CD4-positive, alpha-beta memory T cell (primary cell): ENCODE data around the gene EGLN1. TPM values are rescaled to one million over a fixed set of nuclear protein-coding genes. Genes with fewer than 3 reads are reported as not detected.
"Not testable (repeated sequence)": the region's sequence is repeated elsewhere in the genome, so short reads cannot be mapped to it uniquely, and the experiment has no call there.

ENCODE experiments used
- CTCF ChIA-PET: fragments of 350-600 bp; sonication (Branson Sonifier 250); formaldehyde crosslinking; loops from one replicate; lab custom pipeline; 2021; ENCODE audit warnings: inconsistent platforms; ENCODE audit not compliant: partially characterized antibody; lab: Charles Lee
- POLR2A ChIA-PET: fragments of 350-600 bp; sonication (Branson Sonifier 250); formaldehyde crosslinking; loops from one replicate; lab custom pipeline; 2021; ENCODE audit not compliant: partially characterized antibody; lab: Charles Lee
- DNase-seq, 5 donors: peaks; one replicate each; pipeline versions ENCODE4 v3.0.0 to v3.0.0-alpha.2; 2020 to 2022; ENCODE audit warnings: mixed read lengths in 1 of 5
- H3K27ac ChIP-seq: one replicate; pipeline ENCODE4 v1.7.0; 2013; ENCODE audit warnings: low read depth, low read length
- H3K27me3 ChIP-seq: 2 replicates; pipeline ENCODE4 v1.7.0; 2013; ENCODE audit warnings: mild to moderate bottlenecking, low read length, moderate library complexity; ENCODE audit not compliant: insufficient read depth
- H3K36me3 ChIP-seq: 2 replicates; pipeline ENCODE4 v1.7.0; 2013; ENCODE audit warnings: mild to moderate bottlenecking, low read length, moderate library complexity; ENCODE audit not compliant: insufficient read depth
- H3K4me1 ChIP-seq: 2 replicates; pipeline ENCODE4 v1.7.0; 2013; ENCODE audit warnings: mild to moderate bottlenecking, low read length, moderate library complexity; ENCODE audit not compliant: insufficient read depth
- H3K4me3 ChIP-seq, 2 donors: one replicate each; pipeline ENCODE4 v1.7.0; 2013; ENCODE audit warnings: low read length in 2 of 2, mild to moderate bottlenecking in 1 of 2
- H3K9me3 ChIP-seq, 2 donors: one replicate each; pipeline ENCODE4 v1.7.0; 2013; ENCODE audit warnings: low read length in 2 of 2, control low read depth in 1 of 2; ENCODE audit not compliant: control insufficient read depth in 1 of 2
- H3K27ac Mint-ChIP-seq, 7 donors: one replicate each; pipeline ENCODE4 v1.8.0; 2020 to 2021; ENCODE audit warnings: mixed read lengths in 7 of 7, mild to moderate bottlenecking in 6 of 7, inconsistent platforms in 3 of 7, moderate library complexity in 3 of 7
- H3K27me3 Mint-ChIP-seq, 2 donors: one replicate each; pipeline ENCODE4 v1.8.0; 2020 to 2021; ENCODE audit warnings: mixed read lengths in 2 of 2
- H3K36me3 Mint-ChIP-seq, 2 donors: one replicate each; pipeline ENCODE4 v1.8.0; 2020 to 2021; ENCODE audit warnings: mixed read lengths in 2 of 2, inconsistent platforms in 1 of 2, mild to moderate bottlenecking in 1 of 2
- H3K4me1 Mint-ChIP-seq, 4 donors: one replicate each; pipeline ENCODE4 v1.8.0; 2020 to 2021; ENCODE audit warnings: mixed read lengths in 4 of 4, mild to moderate bottlenecking in 1 of 4
- H3K4me3 Mint-ChIP-seq, 8 donors: one replicate each; pipeline ENCODE4 v1.8.0; 2020 to 2021; ENCODE audit warnings: mixed read lengths in 8 of 8, mild to moderate bottlenecking in 7 of 8, moderate library complexity in 6 of 8, inconsistent platforms in 3 of 8
- H3K9me3 Mint-ChIP-seq, 8 donors: one replicate each; pipeline ENCODE4 v1.8.0; 2020 to 2021; ENCODE audit warnings: mixed read lengths in 8 of 8, mild to moderate bottlenecking in 5 of 8, inconsistent platforms in 3 of 8, moderate library complexity in 1 of 8
- intact Hi-C: fragments of 100-400 bp; cut with micrococcal nuclease; formaldehyde crosslinking; loops from one replicate; pipeline ENCODE4 v1.15.1; 2023
- polyA plus RNA-seq, 2 donors: library from polyadenylated mRNA; unstranded; fragments of 300-500 nt; fragmentation: Illumina TruSeq; gene quantifications; one replicate each; pipeline ENCODE4 v1.2.3, GENCODE V29; 2021
- total RNA-seq, 2 experiments: library from RNA; stranded (reverse); gene quantifications; one replicate each; pipeline ENCODE4 v1.2.3, GENCODE V29; 2021

The EGLN1 gene
- total and polyA plus RNA-seq, 4 experiments from 2014 or later, result 23.5 to 32.1 (median 27.7) TPM

- Mint-ChIP-seq H3K4me3 (no peak overlapping the region), H3K36me3 (no peaks in the 10 kb centered on the region), H3K4me1 (no peaks in the 10 kb centered on the region), H3K9me3 (peaks cover 0 to 2% (median 0%) of the 10 kb centered on the region in 8 donors), H3K27ac (no peak overlapping the region), H3K27me3 (peaks cover 19 to 21% of the 10 kb centered on the region in 2 donors)
- Histone ChIP-seq H3K27me3 (no peaks in the 10 kb centered on the region), H3K36me3 (no peaks in the 10 kb centered on the region), H3K9me3 (no peaks in the 10 kb centered on the region), H3K27ac (no peak overlapping the region), H3K4me1 (no peaks in the 10 kb centered on the region), H3K4me3 (no peak overlapping the region)
- ChIA-PET POLR2A (no interaction called here), CTCF (no interaction called here)
- intact Hi-C loops, result no loop called here
- DNase-seq, result no peak
These were observed 10.9 kb upstream of the EGLN1 start for GRCh38 chr1:231432996-231433395.

- H3K27me3 Mint-ChIP-seq, result peaks cover 19% of the 10 kb centered on the region in 2 donors
- Histone ChIP-seq H3K27ac (no peak overlapping the region), H3K27me3 (no peaks in the 10 kb centered on the region), H3K36me3 (no peaks in the 10 kb centered on the region), H3K4me3 (no peak overlapping the region), H3K4me1 (no peaks in the 10 kb centered on the region), H3K9me3 (no peaks in the 10 kb centered on the region)
- H3K9me3 Mint-ChIP-seq, result peaks cover 0 to 2% (median 0%) of the 10 kb centered on the region in 8 donors
- no peaks in the 10 kb centered on the region for H3K4me1 Mint-ChIP-seq
- no peaks in the 10 kb centered on the region for H3K36me3 Mint-ChIP-seq
- no peak for DNase-seq
- ChIA-PET CTCF (no interaction called here), POLR2A (no interaction called here)
- intact Hi-C loops, result no loop called here
- no peak overlapping the region for H3K4me3 Mint-ChIP-seq
- no peak overlapping the region for H3K27ac Mint-ChIP-seq
These were observed 9.8 kb upstream of the EGLN1 start for GRCh38 chr1:231431665-231432415.

GRCh38 chr1:231430678-231431352, 8.7 kb upstream of the EGLN1 start:
- H3K36me3 Mint-ChIP-seq, CTCF ChIA-PET, H3K4me3 ChIP-seq, H3K27ac Mint-ChIP-seq, H3K4me1 ChIP-seq, intact Hi-C loops, H3K4me3 Mint-ChIP-seq, H3K36me3 ChIP-seq, POLR2A ChIA-PET, H3K9me3 Mint-ChIP-seq, H3K9me3 ChIP-seq, H3K27me3 ChIP-seq, H3K27ac ChIP-seq, DNase-seq, H3K4me1 Mint-ChIP-seq: not testable (repeated sequence)
- H3K27me3 Mint-ChIP-seq, result peaks cover 14 to 16% of the 10 kb centered on the region in 2 donors

GRCh38 chr1:231428377-231428776, 6.3 kb upstream of the EGLN1 start:
- ChIA-PET CTCF (no interaction called here), POLR2A (no interaction called here)
- H3K27me3 ChIP-seq, result no peaks in the 10 kb centered on the region
- Mint-ChIP-seq H3K4me1 (no peaks in the 10 kb centered on the region), H3K27ac (no peak overlapping the region), H3K36me3 (no peaks in the 10 kb centered on the region), H3K4me3 (no peak overlapping the region), H3K9me3 (peaks cover 0 to 2% (median 0%) of the 10 kb centered on the region in 8 donors), H3K27me3 (peaks cover 10 to 12% of the 10 kb centered on the region in 2 donors)
- no peaks in the 10 kb centered on the region for H3K9me3 ChIP-seq
- no peak overlapping the region for H3K4me3 ChIP-seq
- DNase-seq, result no peak
- H3K4me1 ChIP-seq, result peaks cover under 1% of the 10 kb centered on the region
- H3K27ac ChIP-seq, result no peak overlapping the region
- intact Hi-C loops, result no loop called here
- H3K36me3 ChIP-seq, result no peaks in the 10 kb centered on the region

- H3K27me3 ChIP-seq, result no peaks in the 10 kb centered on the region
- H3K4me1 Mint-ChIP-seq, result peaks cover 3 to 19% (median 9%) of the 10 kb centered on the region in 4 donors
- no peaks in the 10 kb centered on the region for H3K9me3 ChIP-seq
- no peak overlapping the region for H3K27ac ChIP-seq
- H3K36me3 Mint-ChIP-seq, result peaks cover 0 to 9% of the 10 kb centered on the region in 2 donors
- POLR2A ChIA-PET, result interaction anchor here (1.4 kb wide), 1 partner anchor 103 kb away, joined by 4 read pairs; no protein-coding TSS in a partner anchor
- no peak overlapping the region for H3K27ac Mint-ChIP-seq
- H3K9me3 Mint-ChIP-seq, result peaks cover 0 to 2% (median 0%) of the 10 kb centered on the region in 8 donors
- no peaks in the 10 kb centered on the region for H3K36me3 ChIP-seq
- no peak overlapping the region for H3K4me3 ChIP-seq
- CTCF ChIA-PET, result no interaction called here
- intact Hi-C loops, result loop anchor here (5.0 kb wide), 4 partner anchors 48 to 448 kb away; partner anchors contain the start of genes ARV1, GNPAT and TTC13
- no peak for DNase-seq
- peaks cover 4% of the 10 kb centered on the region in 2 donors for H3K27me3 Mint-ChIP-seq
- H3K4me1 ChIP-seq, result peaks cover 13% of the 10 kb centered on the region
- no peak overlapping the region for H3K4me3 Mint-ChIP-seq
These were observed 3.1 kb upstream of the EGLN1 start for GRCh38 chr1:231424950-231425805.

- Mint-ChIP-seq H3K4me3 (peak overlapping the region in 4 of 8 donors; percentile 6 to 94 (median 90)), H3K9me3 (no peaks in the 10 kb centered on the region), H3K4me1 (peaks cover 17 to 35% (median 24%) of the 10 kb centered on the region in 4 donors), H3K36me3 (peaks cover 0 to 15% of the 10 kb centered on the region in 2 donors), H3K27ac (peak overlapping the region in 2 of 7 donors; percentile 46 to 83), H3K27me3 (no peaks in the 10 kb centered on the region)
- ChIA-PET POLR2A (interaction anchor here (1.4 kb wide), 1 partner anchor 104 kb away, joined by 4 read pairs; no protein-coding TSS in a partner anchor), CTCF (no interaction called here)
- H3K36me3 ChIP-seq, result no peaks in the 10 kb centered on the region
- no peak for DNase-seq
- H3K27me3 ChIP-seq, result no peaks in the 10 kb centered on the region
- peaks cover 28% of the 10 kb centered on the region for H3K4me1 ChIP-seq
- H3K4me3 ChIP-seq, result no peak overlapping the region
- no peak overlapping the region for H3K27ac ChIP-seq
- H3K9me3 ChIP-seq, result no peaks in the 10 kb centered on the region
- intact Hi-C loops, result loop anchor here (2.0 to 5.0 kb wide), 6 partner anchors 37 to 446 kb away; partner anchors contain the start of genes ARV1, GNPAT and TTC13
These were observed 1.6 kb upstream of the EGLN1 start for GRCh38 chr1:231423648-231424047.
